Activated CD8-positive, alpha-beta memory T cell treated with anti-CD3 and anti-CD28 coated beads, Interleukin-2, amount 50 U/mL, for 1 hour (primary cell): Measurements from ENCODE around the gene PCBD1.
"Not testable (repeated sequence)": the region's sequence is repeated elsewhere in the genome, so short reads cannot be mapped to it uniquely, and the experiment has no call there.

Experiments used
- DNase-seq: peaks from one replicate; pipeline ENCODE4 v3.0.0-alpha.2; 2020; ENCODE audit errors: extremely low read depth

PCBD1 gene

GRCh38 chr10:70887804-70888800 lies at the start of gene PCBD1:
PCBD1 (minus strand) TSS chr10:70888565; CDS start chr10:70888533, 32 bp downstream.
- DNase-seq = no peak

- no peak for DNase-seq
Observed at GRCh38 chr10:70937661-70938060, 49.3 kb upstream of the PCBD1 start.

- DNase-seq = no peak
Observed at GRCh38 chr10:70936111-70936510, 47.7 kb upstream of the PCBD1 start.

- DNase-seq = no peak
Observed at GRCh38 chr10:70935631-70936030, 47.3 kb upstream of the PCBD1 start.

- DNase-seq = no peak
Observed at GRCh38 chr10:70935125-70935625, 46.8 kb upstream of the PCBD1 start.

- DNase-seq = no peak
Observed at GRCh38 chr10:70934701-70935100, 46.3 kb upstream of the PCBD1 start.

- DNase-seq = no peak
Observed at GRCh38 chr10:70932392-70933196, 44.2 kb upstream of the PCBD1 start.

GRCh38 chr10:70931168-70931815 lies 42.9 kb upstream of the PCBD1 start:
- DNase-seq = no peak

GRCh38 chr10:70930263-70931000 lies 42.1 kb upstream of the PCBD1 start:
- no peak for DNase-seq

- DNase-seq = no peak
Observed at GRCh38 chr10:70928140-70928539, 39.8 kb upstream of the PCBD1 start.

GRCh38 chr10:70927189-70927943 lies 39.0 kb upstream of the PCBD1 start:
- DNase-seq = no peak

GRCh38 chr10:70926226-70927000 lies 38.0 kb upstream of the PCBD1 start:
- no peak for DNase-seq

- no peak for DNase-seq
Observed at GRCh38 chr10:70925377-70926225, 37.2 kb upstream of the PCBD1 start.

GRCh38 chr10:70923696-70924095 lies 35.3 kb upstream of the PCBD1 start:
- DNase-seq = no peak

GRCh38 chr10:70921285-70921684 lies 32.9 kb upstream of the PCBD1 start:
- DNase-seq = no peak

GRCh38 chr10:70920519-70920918 lies 32.2 kb upstream of the PCBD1 start:
- DNase-seq = no peak

- not testable (repeated sequence) for DNase-seq
Observed at GRCh38 chr10:70919906-70920305, 31.5 kb upstream of the PCBD1 start.

- DNase-seq = no peak
Observed at GRCh38 chr10:70918851-70919530, 30.6 kb upstream of the PCBD1 start.
